Retinal pigment epithelial cell (primary cell): ENCODE data around the gene NLRC3.

Experiments used
- DNase-seq: peaks from one replicate; pipeline ENCODE4 v3.0.0-alpha.2; 2010; ENCODE audit warnings: low read depth
- H3K4me3 ChIP-seq: 2 replicates; pipeline ENCODE4 v1.5.1; 2011; ENCODE audit warnings: mild to moderate bottlenecking, low read length, control low read depth, moderate library complexity
- TF ChIP-seq, protein P1 (sequence below): conservative IDR thresholded peaks from 2 replicates; pipeline ENCODE4 v1.5.1; 2011; ENCODE audit warnings: low read depth, low read length, control low read depth, inconsistent platforms

NLRC3 gene

DNA sequence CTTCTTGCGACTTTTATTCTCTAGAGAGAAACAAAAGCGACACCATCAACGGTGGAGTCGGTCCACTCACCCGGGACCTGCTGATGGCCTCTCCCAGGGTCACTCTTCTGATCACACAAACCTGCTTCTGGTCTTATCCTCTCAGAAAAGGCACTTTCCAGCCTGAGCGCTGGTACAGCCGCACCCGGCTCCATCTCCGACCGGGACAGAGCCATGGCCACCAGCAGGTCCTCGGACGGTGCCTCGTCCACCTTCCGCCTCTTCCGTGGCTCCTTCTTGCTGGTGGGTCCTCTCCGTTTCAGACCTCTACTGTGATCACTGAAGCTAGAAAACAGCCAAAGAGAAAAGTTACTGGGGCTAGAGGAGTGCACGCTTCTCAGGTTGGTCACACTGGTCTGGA, 20.5 kb upstream of the NLRC3 start:
- TF ChIP-seq, protein P1, sequence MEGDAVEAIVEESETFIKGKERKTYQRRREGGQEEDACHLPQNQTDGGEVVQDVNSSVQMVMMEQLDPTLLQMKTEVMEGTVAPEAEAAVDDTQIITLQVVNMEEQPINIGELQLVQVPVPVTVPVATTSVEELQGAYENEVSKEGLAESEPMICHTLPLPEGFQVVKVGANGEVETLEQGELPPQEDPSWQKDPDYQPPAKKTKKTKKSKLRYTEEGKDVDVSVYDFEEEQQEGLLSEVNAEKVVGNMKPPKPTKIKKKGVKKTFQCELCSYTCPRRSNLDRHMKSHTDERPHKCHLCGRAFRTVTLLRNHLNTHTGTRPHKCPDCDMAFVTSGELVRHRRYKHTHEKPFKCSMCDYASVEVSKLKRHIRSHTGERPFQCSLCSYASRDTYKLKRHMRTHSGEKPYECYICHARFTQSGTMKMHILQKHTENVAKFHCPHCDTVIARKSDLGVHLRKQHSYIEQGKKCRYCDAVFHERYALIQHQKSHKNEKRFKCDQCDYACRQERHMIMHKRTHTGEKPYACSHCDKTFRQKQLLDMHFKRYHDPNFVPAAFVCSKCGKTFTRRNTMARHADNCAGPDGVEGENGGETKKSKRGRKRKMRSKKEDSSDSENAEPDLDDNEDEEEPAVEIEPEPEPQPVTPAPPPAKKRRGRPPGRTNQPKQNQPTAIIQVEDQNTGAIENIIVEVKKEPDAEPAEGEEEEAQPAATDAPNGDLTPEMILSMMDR = no peak
- no peak overlapping the region for H3K4me3 ChIP-seq
- DNase-seq = no peak

DNA sequence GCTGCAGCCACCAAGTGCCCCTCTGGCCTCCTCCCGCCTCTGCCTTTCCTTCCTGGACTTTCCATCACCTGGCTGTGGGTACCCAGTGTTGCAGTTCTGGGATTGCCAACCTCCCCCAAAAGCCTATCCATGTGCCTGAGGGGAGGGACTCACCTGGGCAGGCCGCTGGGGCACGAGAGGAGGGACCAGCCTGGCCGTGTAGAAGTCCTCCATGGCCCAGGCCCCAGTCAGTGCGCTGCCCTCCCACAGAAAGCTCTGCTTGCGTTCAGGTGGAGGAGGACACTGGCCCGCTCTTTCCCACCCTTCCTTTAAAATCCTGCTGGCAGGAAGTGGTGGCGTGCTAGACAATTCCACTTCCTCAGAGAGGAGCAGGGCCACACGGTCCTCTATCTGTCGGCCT, 20.0 kb upstream of the NLRC3 start:
- H3K4me3 ChIP-seq = no peak overlapping the region
- DNase-seq = no peak
- TF ChIP-seq, protein P1 = no peak

DNA sequence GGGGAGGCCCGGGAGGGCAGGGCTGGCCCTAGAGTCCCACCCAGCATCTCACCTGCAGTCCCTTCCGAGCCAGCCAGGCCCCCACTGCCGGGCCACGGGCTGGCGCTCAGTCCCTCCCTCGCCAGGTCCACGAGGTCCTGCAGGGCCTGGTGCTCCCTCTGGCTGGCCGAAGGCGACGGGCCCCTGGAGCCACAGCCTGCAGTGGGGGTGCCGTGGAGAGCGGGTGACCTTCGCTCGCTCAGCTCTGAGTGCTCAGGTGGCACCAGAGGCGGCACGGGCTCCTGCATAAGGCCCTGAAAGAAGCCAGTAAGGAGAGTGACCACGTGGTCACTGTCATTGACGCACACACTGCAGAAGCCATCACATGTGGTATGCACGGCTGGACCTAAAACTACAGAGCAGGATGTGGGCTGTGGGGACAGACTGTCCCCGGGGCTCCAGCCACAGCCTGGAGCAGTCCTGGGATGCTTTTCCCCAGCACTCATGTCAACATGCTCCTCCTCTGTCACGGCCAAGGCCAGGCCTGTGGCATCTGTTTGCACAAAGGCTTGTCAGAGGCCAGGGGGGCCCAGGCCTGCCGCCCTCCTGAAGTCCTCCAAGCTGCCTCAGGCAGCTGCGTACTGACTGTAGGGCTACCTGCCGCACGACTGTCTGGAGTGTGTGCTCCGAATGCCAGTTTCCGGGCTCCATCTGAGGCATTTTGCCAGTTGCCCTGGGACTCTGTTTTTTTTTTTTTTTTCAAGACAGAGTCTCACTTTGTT, 19.1 kb upstream of the NLRC3 start:
- DNase-seq = no peak
- TF ChIP-seq, protein P1 = no peak
- no peak overlapping the region for H3K4me3 ChIP-seq

DNA sequence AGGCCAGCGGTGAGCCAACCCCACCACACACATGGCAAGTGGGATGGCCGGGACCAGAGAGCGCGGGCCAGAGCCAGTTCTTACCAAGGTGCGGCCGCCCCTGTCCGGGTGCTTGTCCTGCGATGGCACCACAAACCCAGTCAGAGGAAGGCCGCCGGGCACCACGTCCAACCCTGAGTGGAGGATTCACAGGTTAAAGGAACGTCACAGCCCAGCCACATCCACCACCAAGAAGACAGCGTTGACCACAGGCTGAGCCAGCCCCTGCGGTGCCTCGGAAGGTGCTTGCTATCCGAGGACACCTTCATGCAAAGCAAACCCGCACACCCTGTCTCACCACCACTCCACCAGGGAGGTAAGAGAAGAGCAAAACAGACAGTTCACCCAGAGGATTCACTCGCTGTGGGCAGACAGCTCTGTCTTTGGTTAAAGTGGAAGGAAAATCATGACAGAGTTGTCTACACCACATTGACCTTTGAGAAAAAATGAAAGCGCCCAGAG, 18.4 kb upstream of the NLRC3 start:
- no peak for DNase-seq
- H3K4me3 ChIP-seq = no peak overlapping the region
- TF ChIP-seq, protein P1 = no peak

DNA sequence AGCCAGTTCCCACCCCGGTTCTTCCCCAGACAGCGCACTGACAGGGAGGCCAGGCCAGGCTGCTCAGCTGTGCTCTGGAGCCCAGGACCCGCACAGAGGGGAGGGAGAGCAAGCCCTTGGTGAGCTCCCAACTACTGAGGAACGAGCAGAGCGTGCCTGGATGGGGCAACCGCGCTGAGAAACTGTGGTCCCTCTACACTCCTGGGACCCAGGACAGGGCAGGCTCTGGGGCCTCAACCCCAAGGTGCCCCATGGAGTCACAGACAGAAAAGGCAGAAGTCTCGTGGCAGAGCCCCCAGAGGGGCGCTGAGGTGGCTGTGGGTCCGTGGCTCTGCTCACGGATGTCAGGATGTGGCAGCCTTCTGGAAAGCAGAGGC, 17.9 kb upstream of the NLRC3 start:
- no peak for DNase-seq
- no peak overlapping the region for H3K4me3 ChIP-seq
- TF ChIP-seq, protein P1 = no peak

DNA sequence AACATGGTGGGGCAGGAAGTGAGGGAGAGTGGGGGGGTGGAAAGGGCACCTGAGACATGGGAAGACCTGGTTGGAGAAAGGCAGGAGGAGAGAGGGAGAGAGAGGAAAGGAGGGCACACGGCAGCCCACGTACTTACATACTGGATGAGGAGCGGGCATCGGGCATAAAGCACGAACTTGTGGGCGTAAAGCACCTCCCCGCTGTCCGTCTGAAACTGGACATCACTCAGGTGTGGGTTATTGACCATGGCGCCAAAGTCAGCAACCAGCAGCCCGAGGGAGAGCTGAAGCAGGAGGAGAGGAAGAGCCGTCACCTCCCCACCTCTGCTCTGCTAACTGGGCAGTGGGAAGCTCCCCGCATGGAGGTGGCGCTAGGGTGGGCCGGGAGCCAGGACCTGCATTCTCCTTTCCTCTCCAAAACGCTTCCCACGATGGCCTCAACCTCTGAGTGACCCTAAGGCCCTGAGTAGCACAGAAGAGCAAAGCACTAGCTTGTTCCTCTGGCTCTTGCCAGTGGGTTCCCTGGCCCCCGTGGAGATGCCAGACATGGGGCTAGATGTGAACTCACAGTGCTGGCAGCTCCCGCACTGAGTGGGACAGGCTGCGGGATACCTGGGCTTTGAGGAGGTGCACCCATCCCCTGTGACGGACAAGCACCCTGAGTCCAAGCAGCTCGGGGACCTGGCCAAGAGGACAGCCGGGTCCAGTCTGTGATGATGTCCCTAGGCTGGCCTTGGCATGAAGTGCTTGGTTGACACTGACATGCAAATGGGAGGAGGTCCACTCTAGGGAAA, 17.3 kb upstream of the NLRC3 start:
- no peak for DNase-seq
- H3K4me3 ChIP-seq = no peak overlapping the region
- TF ChIP-seq, protein P1 = no peak
